ENCODE data around the gene SRRD.

- TF ChIP-seq CTCF (IDR thresholded peaks at IDR 0.05) (no peak), POLR2AphosphoS5 (IDR thresholded peaks at IDR 0.05) (no peak), POLR2A (IDR thresholded peaks at IDR 0.05) (no peak), EP300 (IDR thresholded peaks at IDR 0.05) (no peak)
These were observed 38.0 kb upstream of the SRRD start for GRCh38 chr22:26445577-26446275.

All from stomach (tissue), 4 donors.